DMS153 (cell line): ENCODE measurements around the gene ANO10.

Experiments
- DNase-seq: peaks from one replicate; lab custom pipeline; 2025; lab: John Stamatoyannopoulos, UW

The ANO10 gene

GRCh38 chr3:43316783-43317460 is 304.9 kb downstream of the ANO10 start:
- no peak for DNase-seq
